HG03378 (cell line): ENCODE measurements around the gene VPS37C.
A peak's percentile ranks its signal among the peaks of the same experiment; 100 is the strongest.
"Not testable (repeated sequence)": the region's sequence is repeated elsewhere in the genome, so short reads cannot be mapped to it uniquely, and the experiment has no call there.

Source experiments
- ATAC-seq: cut with Tn5 transposase; IDR thresholded peaks from one replicate; pipeline ENCODE4 v1.9.1; 2021; ENCODE audit warnings: mild to moderate bottlenecking, moderate library complexity; ENCODE audit not compliant: unreplicated experiment

The VPS37C gene

DNA sequence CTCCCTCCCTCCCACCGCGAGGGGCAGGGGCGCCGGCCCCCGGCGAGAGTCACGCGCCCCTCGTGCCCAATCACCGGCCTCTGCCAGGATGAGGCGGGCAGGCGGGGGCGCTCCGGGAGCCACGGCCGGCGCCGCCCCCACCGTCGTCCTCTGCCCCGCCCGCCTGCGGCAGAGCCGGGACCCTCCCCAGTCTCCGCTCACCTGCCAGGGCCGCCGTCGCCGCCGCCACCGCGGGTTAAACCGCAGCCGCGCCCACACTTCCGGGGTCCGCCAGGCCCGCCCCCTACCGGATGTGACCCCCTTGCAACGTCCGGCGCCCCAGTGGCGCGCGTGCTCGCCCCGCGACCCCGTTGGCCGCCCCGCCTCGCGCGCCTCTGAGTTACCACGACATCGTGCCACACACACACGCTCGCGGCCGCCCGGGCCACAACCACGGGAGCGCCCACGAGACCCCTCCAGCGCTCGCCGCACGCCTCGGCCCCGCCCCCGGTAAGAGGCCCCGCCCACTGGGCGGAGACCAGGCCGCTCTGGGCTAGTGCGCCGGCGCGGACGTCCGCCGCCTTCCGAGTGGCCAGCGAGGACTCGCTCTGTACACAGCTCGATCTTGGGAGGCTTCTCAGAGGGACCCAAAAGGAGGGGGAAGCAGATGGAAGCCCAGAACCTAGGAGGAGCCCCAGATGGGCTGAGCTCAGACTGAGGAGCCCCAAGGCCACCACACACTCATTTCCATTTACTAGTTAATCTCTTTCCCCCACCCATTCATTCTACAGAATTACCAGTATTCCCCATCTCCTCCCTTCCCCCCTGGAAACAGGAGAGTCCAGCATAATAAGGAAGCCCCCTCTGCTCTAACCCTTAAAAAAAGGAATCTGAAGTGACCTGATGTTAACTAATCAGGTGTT is at the start of gene VPS37C:
VPS37C (minus strand) TSS at position 237 of the 902 bp plus-strand sequence. CDS start 22,597 bp downstream, outside the sequence.
- ATAC-seq: peak; percentile 48

DNA sequence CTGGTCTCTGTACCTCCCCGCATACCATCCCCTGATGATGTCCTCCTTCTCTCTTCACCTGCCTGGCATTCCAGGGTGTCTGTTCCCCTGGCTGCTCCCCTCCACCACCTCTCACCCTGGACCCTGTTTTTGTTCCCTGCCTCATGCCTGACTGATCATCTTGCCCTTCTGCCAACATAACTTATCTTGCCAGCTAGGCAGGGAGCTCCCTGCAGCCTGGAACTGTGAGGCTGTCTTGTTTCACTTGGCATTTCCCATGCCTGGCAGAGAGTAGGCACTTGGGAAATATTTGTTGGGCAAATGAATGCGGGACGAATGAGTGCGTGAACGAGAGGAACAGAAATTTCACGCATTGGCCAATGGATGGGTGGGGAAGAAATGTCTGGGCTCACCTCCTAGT is 49.4 kb upstream of the VPS37C start:
- ATAC-seq: not testable (repeated sequence)

DNA sequence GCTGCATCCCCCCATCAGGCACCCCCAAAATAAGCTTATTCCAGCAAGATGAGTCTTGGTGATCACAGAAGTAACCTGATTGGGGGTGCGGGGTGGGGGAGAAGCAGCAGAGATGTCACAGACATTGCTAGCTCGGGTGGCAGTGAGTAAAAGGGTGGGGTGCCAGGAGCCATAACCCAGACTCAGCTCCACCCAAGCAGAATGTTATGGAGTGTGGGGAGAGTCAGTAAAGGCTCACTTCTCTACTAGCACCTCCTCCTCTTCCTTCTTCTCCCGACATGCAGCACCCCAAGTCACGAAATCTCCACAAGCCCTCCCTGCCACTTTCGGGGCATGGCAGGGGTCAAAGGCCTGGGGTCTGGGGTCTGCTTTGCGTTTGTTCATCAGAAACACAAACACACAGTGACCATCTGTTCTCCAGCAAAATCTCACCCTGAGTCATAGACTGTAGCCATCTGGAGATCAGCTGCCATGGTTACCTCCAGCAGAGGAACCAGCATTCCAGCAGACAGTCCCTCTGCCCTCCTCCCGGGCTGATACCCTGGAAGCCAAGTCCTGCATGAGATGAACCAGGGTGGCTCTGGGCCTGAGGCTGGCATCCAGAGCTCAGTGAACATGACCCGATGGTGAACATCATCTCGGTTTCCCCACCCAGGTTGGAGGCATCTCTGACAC is 46.5 kb upstream of the VPS37C start:
- ATAC-seq: not testable (repeated sequence)

DNA sequence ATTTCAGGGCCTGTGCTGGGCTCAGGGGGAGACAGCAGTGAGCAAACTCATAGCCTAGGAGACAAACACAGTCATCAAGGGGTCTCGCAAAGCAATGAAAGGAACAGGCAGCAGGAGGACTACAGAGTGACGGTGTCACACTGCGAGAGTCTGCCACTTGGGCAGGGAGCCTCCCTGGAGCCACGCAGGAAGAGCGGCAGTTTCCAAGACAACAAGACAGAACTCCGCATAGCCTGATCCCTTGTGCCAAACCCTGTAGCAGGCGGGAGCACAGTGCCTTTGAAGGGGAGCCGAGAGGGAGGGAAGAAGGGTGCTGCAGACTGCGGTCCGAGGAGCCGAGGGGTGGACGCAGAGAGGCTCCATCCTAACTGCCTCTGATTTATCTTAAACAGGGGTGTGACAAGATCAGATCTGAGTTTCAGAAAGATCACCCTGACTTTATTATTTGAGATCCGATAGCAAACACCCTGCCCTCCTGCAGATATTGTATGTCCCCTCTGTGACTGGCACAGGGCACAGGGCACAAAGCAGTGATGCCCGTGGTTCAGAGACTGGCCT is 43.4 kb upstream of the VPS37C start:
- ATAC-seq: not testable (repeated sequence)

DNA sequence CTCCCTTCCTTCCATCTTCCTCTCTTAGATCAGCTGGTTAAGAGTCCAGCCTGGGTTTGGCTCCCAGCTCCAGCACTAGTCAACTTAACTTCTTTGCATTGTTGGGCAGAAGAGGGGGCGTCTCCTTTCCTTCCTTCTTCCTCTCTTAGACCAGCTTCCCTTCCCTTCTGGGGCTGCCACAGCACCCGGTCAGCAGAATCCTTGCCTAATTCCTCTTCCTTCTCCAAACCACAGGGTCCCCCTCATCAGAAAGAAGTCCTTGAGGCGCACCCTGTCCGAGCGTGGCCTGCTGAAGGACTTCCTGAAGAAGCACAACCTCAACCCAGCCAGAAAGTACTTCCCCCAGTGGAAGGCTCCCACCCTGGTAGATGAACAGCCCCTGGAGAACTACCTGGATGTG is 42.6 kb upstream of the VPS37C start:
- ATAC-seq: not testable (repeated sequence)

DNA sequence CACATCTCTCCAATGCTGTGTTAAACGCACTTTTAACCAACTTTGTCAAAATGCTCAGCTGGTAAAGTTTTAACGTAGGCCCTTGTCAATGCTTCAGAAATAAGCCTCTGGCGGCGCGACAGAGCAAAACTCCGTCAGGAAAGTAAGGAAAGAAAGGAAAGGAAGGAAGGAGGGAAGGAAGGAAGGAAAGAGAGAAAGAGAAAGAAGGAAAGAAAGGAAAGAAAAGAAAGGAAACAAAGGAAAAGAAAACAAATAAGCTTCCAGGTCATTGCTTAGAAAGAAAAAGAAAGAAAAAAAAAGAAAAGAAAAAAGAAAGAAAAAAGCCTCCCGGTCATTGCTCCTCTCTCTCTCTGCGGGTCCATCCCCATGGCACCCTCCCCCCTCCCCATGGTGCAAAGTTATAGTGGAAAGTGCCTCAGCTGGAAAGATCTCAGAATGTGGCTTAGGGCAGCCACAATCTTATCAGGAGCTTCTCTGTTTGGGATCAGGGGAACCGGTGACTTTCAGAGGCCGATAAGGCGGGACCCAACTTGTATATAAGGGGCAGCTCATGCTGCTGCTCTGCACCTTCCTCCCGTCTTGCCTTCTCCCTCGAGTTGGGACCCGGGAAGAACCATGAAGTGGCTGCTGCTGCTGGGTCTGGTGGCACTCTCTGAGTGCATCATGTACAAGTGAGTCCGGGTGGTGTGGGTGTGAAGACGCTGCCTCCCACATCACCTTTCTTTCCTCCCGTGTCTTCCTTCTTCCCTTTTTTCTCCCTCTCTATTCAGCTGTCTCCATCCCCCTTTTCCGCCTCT is 41.9 kb upstream of the VPS37C start, which contains the start of gene PGA3:
PGA3 (plus strand) TSS at position 566 of the 797 bp plus-strand sequence; CDS start at position 616, 50 bp downstream.
- not testable (repeated sequence) for ATAC-seq

DNA sequence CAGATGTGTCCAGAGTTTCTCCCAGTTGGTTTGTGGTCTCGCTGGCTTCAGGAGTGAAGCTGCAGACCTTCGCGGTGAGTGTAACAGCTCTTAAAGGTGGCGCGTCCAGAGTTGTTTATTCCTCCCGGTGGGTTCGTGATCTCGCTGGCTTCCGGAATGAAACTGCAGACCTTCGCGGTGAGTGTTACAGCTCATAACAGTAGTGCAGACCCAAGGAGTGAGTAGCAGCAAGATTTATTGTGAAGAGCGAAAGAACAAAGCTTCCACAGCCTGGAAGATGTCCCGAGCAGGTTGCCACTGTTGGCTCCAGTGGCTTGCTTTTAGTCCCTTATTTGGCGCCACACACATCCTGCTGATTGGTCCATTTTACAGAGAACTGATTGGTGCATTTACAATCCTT is 40.2 kb upstream of the VPS37C start:
- no peak for ATAC-seq

DNA sequence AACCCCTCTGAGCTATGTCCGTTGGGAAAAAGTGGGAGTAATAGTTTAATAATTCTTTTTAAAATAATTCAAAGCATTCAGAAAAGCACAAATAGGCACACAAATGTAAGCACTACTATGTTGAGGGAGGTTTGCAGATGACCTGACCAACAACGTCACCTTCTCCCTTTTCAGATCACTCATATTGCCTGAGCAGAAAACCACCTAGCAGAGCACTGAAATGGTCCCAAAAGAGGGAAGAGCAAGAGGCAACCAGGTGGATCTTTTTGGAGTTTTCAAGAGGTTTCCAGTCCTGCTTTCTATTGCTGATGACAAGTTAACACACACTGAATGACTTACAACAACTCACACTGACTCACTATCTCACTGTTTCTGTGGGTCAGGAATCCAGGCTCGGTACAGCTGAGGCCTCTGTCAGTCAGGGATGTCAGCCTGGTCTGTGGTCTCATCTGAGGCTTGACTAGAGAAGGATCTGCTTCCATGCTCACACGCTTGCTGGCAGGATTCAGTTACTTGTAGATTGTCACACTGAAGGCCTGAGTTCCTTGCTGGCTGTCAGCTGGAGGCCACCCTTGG is 37.8 kb upstream of the VPS37C start:
- ATAC-seq: no peak

DNA sequence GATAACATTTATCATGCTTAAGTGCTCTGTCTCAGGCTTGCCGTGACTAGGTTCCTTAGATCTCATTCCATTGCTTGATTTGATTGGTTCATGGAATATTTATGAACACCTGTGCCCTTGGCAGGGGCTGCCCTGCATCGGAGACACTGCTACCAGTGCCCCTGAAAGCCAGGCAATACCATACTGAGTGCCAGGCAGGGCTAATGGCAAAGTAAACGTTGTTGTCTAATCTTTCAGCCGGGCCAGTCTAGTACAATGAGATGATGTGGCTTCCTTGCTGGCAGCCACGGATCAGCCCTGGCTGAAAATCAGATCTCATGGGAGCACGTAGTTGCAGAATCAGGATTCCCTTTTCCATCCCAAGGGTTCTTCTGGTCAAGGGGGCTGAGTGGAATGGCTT is 37.1 kb upstream of the VPS37C start:
- ATAC-seq: no peak

DNA sequence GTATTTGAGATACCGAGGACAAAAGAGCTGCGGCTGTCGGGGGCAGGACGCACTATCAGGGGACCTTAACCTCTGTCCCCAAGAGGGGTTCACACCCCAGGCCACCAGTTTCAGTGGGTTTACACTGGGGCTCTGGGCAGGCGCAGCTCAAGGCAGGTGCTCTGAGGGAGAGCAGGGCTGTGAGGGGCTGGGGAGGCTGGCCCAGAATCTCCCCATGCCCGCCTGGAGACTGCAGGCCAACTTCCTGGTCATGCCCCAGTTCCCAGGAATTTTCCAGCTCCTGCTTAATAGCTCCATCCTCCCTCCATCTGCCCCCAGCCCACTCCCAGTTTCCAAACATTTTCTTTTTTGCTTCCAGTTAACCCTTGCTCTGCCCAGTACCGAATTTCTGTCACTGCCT is 34.5 kb upstream of the VPS37C start:
- ATAC-seq: no peak

DNA sequence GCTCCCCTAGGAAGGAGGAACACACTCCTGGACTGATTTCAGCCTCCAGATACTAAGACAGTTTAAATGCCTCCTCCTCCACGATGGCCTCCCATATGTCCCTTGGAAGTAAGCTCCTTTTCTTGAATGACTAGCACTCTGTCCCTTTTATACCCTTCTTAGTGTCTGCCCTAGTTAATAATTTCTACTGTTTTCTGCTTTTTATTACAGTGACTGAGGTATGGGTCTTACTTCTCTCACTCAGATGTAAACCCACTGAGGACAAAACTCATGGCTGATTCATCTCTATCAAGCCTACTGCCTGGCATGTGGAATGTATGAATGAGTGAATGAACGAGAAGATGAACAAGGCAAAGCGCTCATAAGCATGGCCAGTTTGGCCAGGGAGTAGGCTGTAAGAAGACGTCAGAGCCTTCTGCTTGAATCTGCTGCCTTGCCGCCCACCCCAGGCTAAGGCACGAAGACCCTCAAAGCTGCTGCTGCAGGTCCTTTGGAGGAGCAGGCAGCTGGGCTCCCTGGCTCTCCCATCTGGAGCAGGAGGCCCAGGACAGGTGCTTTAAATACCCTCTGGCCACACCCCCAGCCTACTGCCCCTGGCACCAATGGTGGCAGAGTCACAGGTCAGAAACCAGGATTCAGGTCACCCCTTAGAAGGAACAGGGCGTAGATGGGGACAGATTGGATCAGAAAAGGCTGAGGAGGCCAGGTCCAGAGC is 33.9 kb upstream of the VPS37C start:
- ATAC-seq: no peak

DNA sequence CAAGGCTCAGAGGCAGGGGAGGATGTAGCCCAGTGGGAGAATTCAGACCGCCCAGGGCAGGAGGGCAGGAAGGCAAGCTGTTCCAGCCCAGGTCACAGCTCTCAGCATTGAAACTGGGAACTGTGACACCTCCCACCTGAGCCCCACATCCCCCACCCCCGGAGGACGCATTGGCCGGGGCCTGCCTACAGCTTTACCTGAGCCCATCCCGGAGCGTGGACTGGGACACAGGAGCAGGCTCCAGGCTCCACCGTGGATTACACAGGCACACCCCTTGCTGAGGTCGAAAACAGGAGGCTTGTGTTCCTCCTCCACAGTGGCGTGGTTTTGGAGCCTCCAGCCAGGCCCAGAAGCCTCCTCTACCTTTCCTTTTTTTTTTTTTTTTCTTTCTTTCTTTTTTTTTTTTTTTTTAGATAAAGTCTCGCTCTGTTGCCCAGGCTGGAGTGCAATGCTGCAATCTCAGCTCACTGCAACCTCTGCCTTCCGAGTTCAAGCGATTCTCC is 33.0 kb upstream of the VPS37C start:
- ATAC-seq: no peak

DNA sequence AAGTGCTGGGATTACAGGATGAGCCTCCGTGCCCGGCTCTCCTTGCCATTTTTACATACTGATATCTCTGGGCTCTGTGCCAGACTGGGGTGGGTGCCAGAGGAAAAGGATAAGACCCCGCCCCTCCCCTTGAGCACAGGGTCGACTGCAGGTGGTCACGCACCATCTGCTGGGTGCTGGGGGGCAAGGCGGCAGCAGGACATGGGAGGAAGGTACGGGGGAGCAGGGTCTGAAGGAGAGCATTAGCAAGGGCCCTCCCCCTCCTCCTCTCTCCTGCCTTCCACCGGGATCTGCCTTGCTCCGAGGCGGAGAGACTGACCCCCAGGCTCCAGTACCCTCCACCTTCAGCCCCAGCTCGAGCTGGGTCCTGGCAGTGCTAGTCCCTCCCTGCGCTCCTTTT is 32.4 kb upstream of the VPS37C start:
- ATAC-seq: no peak

DNA sequence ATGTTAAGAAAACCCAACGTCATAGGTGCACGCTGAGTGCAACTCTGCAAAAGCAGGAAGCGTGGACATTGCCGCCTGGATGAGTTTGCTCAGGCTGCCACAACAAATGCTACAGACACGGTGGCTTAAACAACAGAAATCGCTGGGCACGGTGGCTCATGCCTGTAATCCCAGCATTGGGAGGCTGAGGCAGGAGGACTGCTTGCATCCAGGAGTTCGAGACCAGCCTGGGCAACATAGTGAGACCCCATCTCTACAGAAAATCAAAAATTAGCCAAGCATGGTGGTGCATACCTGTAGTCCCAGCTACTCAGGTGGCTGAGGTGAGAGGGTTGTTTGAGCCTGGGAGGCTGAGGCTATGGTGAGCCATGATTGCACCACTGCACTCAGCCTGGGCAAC is 28.7 kb upstream of the VPS37C start:
- ATAC-seq: no peak

DNA sequence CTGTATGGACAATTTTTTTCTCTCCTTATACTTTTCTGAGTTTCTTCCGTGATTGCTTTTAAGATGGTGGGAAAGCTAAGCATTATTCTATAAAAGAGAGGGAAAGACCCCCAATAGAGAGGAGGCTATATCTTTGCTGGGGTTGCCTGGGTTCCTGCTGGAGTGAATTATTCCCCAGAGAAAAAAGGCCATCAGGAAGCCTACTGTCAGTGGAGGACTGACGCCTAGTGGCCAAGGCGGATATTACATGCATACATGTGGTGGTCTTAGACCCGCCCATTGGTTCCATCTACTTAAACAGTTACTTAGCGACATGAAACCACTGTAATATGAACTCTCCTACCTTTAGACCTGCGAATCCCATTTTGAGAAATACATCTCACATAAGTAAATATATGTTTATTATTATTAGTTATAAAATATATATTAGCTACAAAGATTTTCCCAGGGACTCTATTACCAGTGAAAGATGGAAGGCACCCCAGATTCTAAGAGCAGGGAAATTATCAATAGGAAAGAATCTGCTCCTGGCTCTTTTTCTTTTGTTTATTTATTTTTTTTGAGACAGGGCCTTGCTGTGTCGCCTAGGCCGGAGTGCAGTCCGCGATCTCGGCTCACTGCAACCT is 26.4 kb upstream of the VPS37C start:
- ATAC-seq: peak; percentile 59

DNA sequence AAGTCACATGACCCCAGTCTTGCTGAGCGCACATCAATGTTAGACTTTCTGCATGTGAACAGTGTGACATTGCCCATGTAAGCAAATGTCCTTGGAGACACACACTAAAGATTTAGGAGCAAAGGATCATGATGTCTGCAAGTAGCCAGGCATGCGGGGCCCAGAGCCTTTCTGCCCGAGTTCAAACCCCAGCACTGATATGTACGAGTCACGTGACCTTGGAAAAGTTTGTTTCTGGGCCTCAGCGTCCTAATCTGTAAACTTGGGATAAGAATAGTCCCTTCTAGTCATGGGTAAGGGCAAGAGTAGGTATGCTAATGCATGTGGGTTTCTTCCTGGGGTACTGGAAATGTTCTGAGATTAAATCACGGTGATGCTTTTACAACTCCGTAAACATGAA is 25.3 kb upstream of the VPS37C start:
- no peak for ATAC-seq

DNA sequence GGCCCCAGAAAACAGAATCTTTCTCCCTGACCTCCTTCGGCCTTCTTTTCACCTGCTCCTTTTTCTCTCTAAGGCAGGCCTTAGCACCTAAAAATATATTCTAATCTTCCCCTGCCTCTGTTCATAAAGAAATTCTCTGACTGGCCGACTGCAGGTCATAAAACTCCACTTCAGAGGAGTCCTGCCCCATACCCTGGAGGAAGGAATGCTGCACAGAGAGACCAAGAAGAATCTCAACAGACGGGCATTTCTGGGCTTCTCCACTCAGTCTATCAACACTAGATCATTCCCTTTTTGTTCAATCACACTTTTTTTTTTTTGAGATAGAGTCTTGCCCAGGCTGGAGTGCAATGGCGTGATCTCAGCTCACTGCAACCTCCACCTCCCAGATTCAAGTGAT is 22.4 kb upstream of the VPS37C start:
- ATAC-seq: no peak

DNA sequence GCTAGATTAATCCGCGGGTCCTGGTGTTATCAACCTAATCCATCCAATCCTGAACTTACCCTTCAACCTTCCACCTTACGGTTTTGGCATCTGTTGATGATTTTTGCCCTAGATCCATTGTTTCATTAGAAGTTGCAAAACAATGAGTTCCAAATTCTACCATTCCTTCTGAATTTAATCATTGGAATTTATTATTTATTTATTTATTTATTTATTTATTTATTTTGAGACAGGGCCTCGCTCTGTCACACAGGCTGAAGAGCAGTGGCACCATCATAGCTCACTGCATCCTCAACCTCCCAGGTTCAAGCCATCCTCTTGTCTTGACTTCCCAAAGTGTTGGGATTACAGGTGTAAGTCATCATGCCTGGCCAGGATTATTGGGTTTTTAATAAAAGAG is 20.3 kb upstream of the VPS37C start:
- no peak for ATAC-seq

DNA sequence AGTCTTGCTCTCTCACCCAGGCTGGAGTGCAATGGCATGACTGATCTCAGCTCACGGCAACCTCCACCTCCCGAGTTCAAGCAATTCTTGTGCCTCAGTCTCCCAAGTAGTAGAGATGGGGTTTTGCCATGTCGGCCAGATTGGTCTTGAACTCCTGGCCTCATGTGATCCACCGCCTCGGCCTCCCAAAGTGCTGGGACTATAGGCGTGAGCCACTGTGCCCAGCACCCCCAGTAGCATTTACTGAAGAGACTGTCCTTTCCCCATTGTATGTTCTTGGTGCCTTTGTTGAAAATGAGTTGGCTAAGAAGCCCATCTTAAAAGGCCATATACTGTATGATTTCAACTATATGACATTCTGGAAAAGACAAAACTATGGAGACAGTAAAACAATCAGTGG is 19.0 kb upstream of the VPS37C start:
- ATAC-seq: not testable (repeated sequence)
